CD4-positive, alpha-beta memory T cell (primary cell): ENCODE measurements around the gene NMT1. TPM values are rescaled to one million over a fixed set of nuclear protein-coding genes. Genes with fewer than 3 reads are reported as not detected.

Source experiments
- CTCF ChIA-PET: fragments of 350-600 bp; sonication (Branson Sonifier 250); formaldehyde crosslinking; loops from one replicate; lab custom pipeline; 2021; ENCODE audit warnings: inconsistent platforms; ENCODE audit not compliant: partially characterized antibody; lab: Charles Lee
- POLR2A ChIA-PET: fragments of 350-600 bp; sonication (Branson Sonifier 250); formaldehyde crosslinking; loops from one replicate; lab custom pipeline; 2021; ENCODE audit not compliant: partially characterized antibody; lab: Charles Lee
- DNase-seq, 5 donors: peaks; one replicate each; pipeline versions ENCODE4 v3.0.0 to v3.0.0-alpha.2; 2020 to 2022; ENCODE audit warnings: mixed read lengths in 1 of 5
- H3K27ac ChIP-seq: one replicate; pipeline ENCODE4 v1.7.0; 2013; ENCODE audit warnings: low read depth, low read length
- H3K27me3 ChIP-seq: 2 replicates; pipeline ENCODE4 v1.7.0; 2013; ENCODE audit warnings: mild to moderate bottlenecking, low read length, moderate library complexity; ENCODE audit not compliant: insufficient read depth
- H3K36me3 ChIP-seq: 2 replicates; pipeline ENCODE4 v1.7.0; 2013; ENCODE audit warnings: mild to moderate bottlenecking, low read length, moderate library complexity; ENCODE audit not compliant: insufficient read depth
- H3K4me1 ChIP-seq: 2 replicates; pipeline ENCODE4 v1.7.0; 2013; ENCODE audit warnings: mild to moderate bottlenecking, low read length, moderate library complexity; ENCODE audit not compliant: insufficient read depth
- H3K4me3 ChIP-seq, 2 donors: one replicate each; pipeline ENCODE4 v1.7.0; 2013; ENCODE audit warnings: low read length in 2 of 2, mild to moderate bottlenecking in 1 of 2
- H3K9me3 ChIP-seq, 2 donors: one replicate each; pipeline ENCODE4 v1.7.0; 2013; ENCODE audit warnings: low read length in 2 of 2, control low read depth in 1 of 2; ENCODE audit not compliant: control insufficient read depth in 1 of 2
- H3K27ac Mint-ChIP-seq, 7 donors: one replicate each; pipeline ENCODE4 v1.8.0; 2020 to 2021; ENCODE audit warnings: mixed read lengths in 7 of 7, mild to moderate bottlenecking in 6 of 7, inconsistent platforms in 3 of 7, moderate library complexity in 3 of 7
- H3K27me3 Mint-ChIP-seq, 2 donors: one replicate each; pipeline ENCODE4 v1.8.0; 2020 to 2021; ENCODE audit warnings: mixed read lengths in 2 of 2
- H3K36me3 Mint-ChIP-seq, 2 donors: one replicate each; pipeline ENCODE4 v1.8.0; 2020 to 2021; ENCODE audit warnings: mixed read lengths in 2 of 2, inconsistent platforms in 1 of 2, mild to moderate bottlenecking in 1 of 2
- H3K4me1 Mint-ChIP-seq, 4 donors: one replicate each; pipeline ENCODE4 v1.8.0; 2020 to 2021; ENCODE audit warnings: mixed read lengths in 4 of 4, mild to moderate bottlenecking in 1 of 4
- H3K4me3 Mint-ChIP-seq, 8 donors: one replicate each; pipeline ENCODE4 v1.8.0; 2020 to 2021; ENCODE audit warnings: mixed read lengths in 8 of 8, mild to moderate bottlenecking in 7 of 8, moderate library complexity in 6 of 8, inconsistent platforms in 3 of 8
- H3K9me3 Mint-ChIP-seq, 8 donors: one replicate each; pipeline ENCODE4 v1.8.0; 2020 to 2021; ENCODE audit warnings: mixed read lengths in 8 of 8, mild to moderate bottlenecking in 5 of 8, inconsistent platforms in 3 of 8, moderate library complexity in 1 of 8
- intact Hi-C: fragments of 100-400 bp; cut with micrococcal nuclease; formaldehyde crosslinking; loops from one replicate; pipeline ENCODE4 v1.15.1; 2023
- polyA plus RNA-seq, 2 donors: library from polyadenylated mRNA; unstranded; fragments of 300-500 nt; fragmentation: Illumina TruSeq; gene quantifications; one replicate each; pipeline ENCODE4 v1.2.3, GENCODE V29; 2021
- total RNA-seq, 2 experiments: library from RNA; stranded (reverse); gene quantifications; one replicate each; pipeline ENCODE4 v1.2.3, GENCODE V29; 2021

The NMT1 gene
- total and polyA plus RNA-seq, 4 experiments from 2014 or later = 56.2 to 126 (median 100) TPM

- Mint-ChIP-seq H3K36me3 (peaks cover 31 to 32% of the 10 kb centered on the region in 2 donors), H3K4me1 (peaks cover 0 to under 1% (median 0%) of the 10 kb centered on the region in 4 donors), H3K9me3 (no peaks in the 10 kb centered on the region), H3K27me3 (no peaks in the 10 kb centered on the region), H3K4me3 (no peak overlapping the region), H3K27ac (peak overlapping the region in 1 of 7 donors; percentile 23)
- POLR2A ChIA-PET = no interaction called here
- Histone ChIP-seq H3K36me3 (peaks cover 38% of the 10 kb centered on the region), H3K4me3 (no peak overlapping the region), H3K9me3 (no peaks in the 10 kb centered on the region), H3K27me3 (no peaks in the 10 kb centered on the region), H3K4me1 (no peaks in the 10 kb centered on the region), H3K27ac (no peak overlapping the region)
- CTCF ChIA-PET = no interaction called here
- DNase-seq = no peak
- intact Hi-C loops = no loop called here
Measured at GRCh38 chr17:45029096-45029495, 32.0 kb upstream of the NMT1 start.

- Mint-ChIP-seq H3K9me3 (no peaks in the 10 kb centered on the region), H3K4me1 (peaks cover 0 to 4% (median 0%) of the 10 kb centered on the region in 4 donors), H3K4me3 (no peak overlapping the region), H3K27me3 (no peaks in the 10 kb centered on the region), H3K27ac (no peak overlapping the region), H3K36me3 (peaks cover 33 to 39% of the 10 kb centered on the region in 2 donors)
- Histone ChIP-seq H3K27ac (no peak overlapping the region), H3K4me1 (no peaks in the 10 kb centered on the region), H3K4me3 (no peak overlapping the region), H3K9me3 (no peaks in the 10 kb centered on the region), H3K36me3 (peaks cover 43% of the 10 kb centered on the region), H3K27me3 (no peaks in the 10 kb centered on the region)
- ChIA-PET POLR2A (no interaction called here), CTCF (no interaction called here)
- DNase-seq = no peak
- intact Hi-C loops = no loop called here
Measured at GRCh38 chr17:45029758-45030423, 31.2 kb upstream of the NMT1 start.

GRCh38 chr17:45030733-45031132 is 30.4 kb upstream of the NMT1 start:
- no peaks in the 10 kb centered on the region for H3K9me3 ChIP-seq
- CTCF ChIA-PET = interaction anchor here (2.4 kb wide), 1 partner anchor 11 kb away, joined by 6 read pairs; no protein-coding TSS in a partner anchor
- no peaks in the 10 kb centered on the region for H3K27me3 Mint-ChIP-seq

GRCh38 chr17:45031231-45032173 is 29.6 kb upstream of the NMT1 start:
- Mint-ChIP-seq H3K9me3 (no peaks in the 10 kb centered on the region), H3K36me3 (peaks cover 33 to 38% of the 10 kb centered on the region in 2 donors), H3K4me1 (peaks cover 0 to 4% (median under 1%) of the 10 kb centered on the region in 4 donors), H3K27me3 (no peaks in the 10 kb centered on the region), H3K4me3 (no peak overlapping the region), H3K27ac (peak overlapping the region in 1 of 7 donors; percentile 53)
- ChIA-PET CTCF (interaction anchor here (2.4 kb wide), 1 partner anchor 12 kb away, joined by 6 read pairs; no protein-coding TSS in a partner anchor), POLR2A (interaction anchor here (1.2 kb wide), 1 partner anchor 9 kb away, joined by 4 read pairs; no protein-coding TSS in a partner anchor)
- Histone ChIP-seq H3K27ac (no peak overlapping the region), H3K36me3 (peaks cover 43% of the 10 kb centered on the region), H3K4me1 (no peaks in the 10 kb centered on the region), H3K4me3 (no peak overlapping the region), H3K9me3 (no peaks in the 10 kb centered on the region), H3K27me3 (no peaks in the 10 kb centered on the region)
- no peak for DNase-seq
- intact Hi-C loops = no loop called here

More at GRCh38 chr17:45030733-45031132, 30.4 kb upstream of the NMT1 start:
- peaks cover 33 to 39% of the 10 kb centered on the region in 2 donors for H3K36me3 Mint-ChIP-seq
- Histone ChIP-seq H3K4me3 (no peak overlapping the region), H3K27ac (no peak overlapping the region), H3K4me1 (no peaks in the 10 kb centered on the region), H3K36me3 (peaks cover 43% of the 10 kb centered on the region), H3K27me3 (no peaks in the 10 kb centered on the region)
- no peaks in the 10 kb centered on the region for H3K9me3 Mint-ChIP-seq
- H3K4me1 Mint-ChIP-seq = peaks cover 0 to 4% (median 0%) of the 10 kb centered on the region in 4 donors
- no peak for DNase-seq
- H3K4me3 Mint-ChIP-seq = no peak overlapping the region
- intact Hi-C loops = no loop called here
- POLR2A ChIA-PET = interaction anchor here (1.2 kb wide), 1 partner anchor 8 kb away, joined by 4 read pairs; no protein-coding TSS in a partner anchor
- H3K27ac Mint-ChIP-seq = no peak overlapping the region

- CTCF ChIA-PET = interaction anchor here (2.4 kb wide), 1 partner anchor 13 kb away, joined by 6 read pairs; no protein-coding TSS in a partner anchor
- H3K36me3 Mint-ChIP-seq = peaks cover 33% of the 10 kb centered on the region in 2 donors
- Histone ChIP-seq H3K27me3 (no peaks in the 10 kb centered on the region), H3K4me1 (no peaks in the 10 kb centered on the region), H3K4me3 (no peak overlapping the region), H3K9me3 (no peaks in the 10 kb centered on the region), H3K36me3 (peaks cover 43% of the 10 kb centered on the region), H3K27ac (no peak overlapping the region)
- POLR2A ChIA-PET = no interaction called here
- H3K27ac Mint-ChIP-seq = no peak overlapping the region
- no peak for DNase-seq
- peaks cover 0 to 4% (median 1%) of the 10 kb centered on the region in 4 donors for H3K4me1 Mint-ChIP-seq
- no peaks in the 10 kb centered on the region for H3K27me3 Mint-ChIP-seq
- H3K9me3 Mint-ChIP-seq = no peaks in the 10 kb centered on the region
- no peak overlapping the region for H3K4me3 Mint-ChIP-seq
- intact Hi-C loops = no loop called here
Measured at GRCh38 chr17:45032174-45032541, 29.0 kb upstream of the NMT1 start.

GRCh38 chr17:45034599-45034998 is 26.5 kb upstream of the NMT1 start:
- H3K4me3 Mint-ChIP-seq = no peak overlapping the region
- no peak overlapping the region for H3K27ac Mint-ChIP-seq
- POLR2A ChIA-PET = no interaction called here
- Histone ChIP-seq H3K4me1 (no peaks in the 10 kb centered on the region), H3K36me3 (peaks cover 41% of the 10 kb centered on the region), H3K9me3 (no peaks in the 10 kb centered on the region), H3K27me3 (no peaks in the 10 kb centered on the region), H3K27ac (no peak overlapping the region), H3K4me3 (no peak overlapping the region)
- no peaks in the 10 kb centered on the region for H3K9me3 Mint-ChIP-seq
- H3K27me3 Mint-ChIP-seq = no peaks in the 10 kb centered on the region
- peaks cover 0 to 11% (median 3%) of the 10 kb centered on the region in 4 donors for H3K4me1 Mint-ChIP-seq
- peaks cover 30% of the 10 kb centered on the region in 2 donors for H3K36me3 Mint-ChIP-seq
- DNase-seq = no peak
- intact Hi-C loops = no loop called here
- CTCF ChIA-PET = interaction anchor here (0.6 to 1.3 kb wide), 4 partner anchors 10 to 351 kb away, joined by 3 to 6 read pairs (median 4); no protein-coding TSS in a partner anchor

GRCh38 chr17:45035848-45036247 is 25.3 kb upstream of the NMT1 start:
- Histone ChIP-seq H3K27ac (no peak overlapping the region), H3K27me3 (no peaks in the 10 kb centered on the region), H3K4me1 (no peaks in the 10 kb centered on the region), H3K4me3 (no peak overlapping the region), H3K9me3 (no peaks in the 10 kb centered on the region), H3K36me3 (peaks cover 29% of the 10 kb centered on the region)
- Mint-ChIP-seq H3K9me3 (no peaks in the 10 kb centered on the region), H3K4me1 (peaks cover 0 to 11% (median 3%) of the 10 kb centered on the region in 4 donors), H3K27ac (no peak overlapping the region), H3K4me3 (no peak overlapping the region), H3K36me3 (peaks cover 22% of the 10 kb centered on the region in 2 donors), H3K27me3 (no peaks in the 10 kb centered on the region)
- no peak for DNase-seq
- CTCF ChIA-PET = interaction anchor here (1.0 to 1.2 kb wide), 2 partner anchors 13 to 17 kb away, joined by 3 to 4 read pairs; no protein-coding TSS in a partner anchor
- POLR2A ChIA-PET = no interaction called here
- intact Hi-C loops = no loop called here
